Suprapubic skin (tissue), 4 donors: ENCODE data around the gene KNDC1. TPM values are rescaled to one million over a fixed set of nuclear protein-coding genes. Genes with fewer than 3 reads are reported as not detected.

ENCODE experiments used
- DNase-seq, 2 donors: peaks; one replicate each; pipeline ENCODE4 v3.0.0-alpha.2; 2019; ENCODE audit warnings: low spot score in 2 of 2
- H3K27ac ChIP-seq: fragments of 200-600 bp; sonication (generic); one replicate; pipeline ENCODE4 v1.5.1; 2019
- H3K27me3 ChIP-seq: fragments of 200-600 bp; sonication (generic); one replicate; pipeline ENCODE4 v1.5.1; 2019
- H3K36me3 ChIP-seq: fragments of 200-600 bp; sonication (generic); one replicate; pipeline ENCODE4 v1.5.1; 2019
- H3K4me1 ChIP-seq: fragments of 200-600 bp; sonication (generic); one replicate; pipeline ENCODE4 v1.5.1; 2019
- H3K4me3 ChIP-seq: fragments of 200-600 bp; sonication (generic); one replicate; pipeline ENCODE4 v1.5.1; 2019; ENCODE audit warnings: mild to moderate bottlenecking
- H3K9me3 ChIP-seq: fragments of 200-600 bp; sonication (generic); one replicate; pipeline ENCODE4 v1.5.1; 2019
- CTCF ChIP-seq, 2 donors: fragments of 200-600 bp in 1 of 2; fragments of 450-650 bp in 1 of 2; sonication (generic) in 1 of 2; IDR thresholded peaks; one replicate each; pipeline ENCODE4 v1.5.1; 2016 to 2019; ENCODE audit warnings: antibody characterized with exemption in 2 of 2, mild to moderate bottlenecking in 1 of 2, moderate library complexity in 1 of 2
- EP300 ChIP-seq: sonication (generic); formaldehyde crosslinking; IDR thresholded peaks from one replicate; pipeline ENCODE4 v1.6.1; 2017; ENCODE audit warnings: antibody characterized with exemption
- POLR2A ChIP-seq, 2 donors: fragments of 450-650 bp; IDR thresholded peaks; one replicate each; pipeline ENCODE4 v1.6.1; 2017; ENCODE audit warnings: antibody characterized with exemption in 2 of 2, mild to moderate bottlenecking in 2 of 2, moderate library complexity in 2 of 2
- POLR2AphosphoS5 ChIP-seq, 3 donors: sonication (generic); formaldehyde crosslinking; IDR thresholded peaks; one replicate each; pipeline ENCODE4 v1.6.1; 2017; ENCODE audit warnings: antibody characterized with exemption in 3 of 3
- WGBS: methylation state at CpG from one replicate; pipeline ENCODE4 v1.1.5; 2018; 5-methylcytosine and 5-hydroxymethylcytosine counted together
- total RNA-seq, 4 donors: library from RNA; depleted of rRNA; stranded (reverse); fragments of >200 nt; gene quantifications; one replicate each; pipeline ENCODE4 v1.1.0, GENCODE V29; 2016

Gene KNDC1
- total RNA-seq, 4 donors from 2014 or later: 0.08 to 2.5 (median 0.58) TPM

GRCh38 chr10:133162178-133162909, 2.3 kb downstream of the KNDC1 start:
- Histone ChIP-seq H3K4me1 (peaks cover 20% of the 10 kb centered on the region), H3K27me3 (peaks cover 77% of the 10 kb centered on the region), H3K9me3 (no peaks in the 10 kb centered on the region), H3K27ac (no peak overlapping the region), H3K36me3 (no peaks in the 10 kb centered on the region), H3K4me3 (no peak overlapping the region)
- WGBS: 82% methylated on average over 10 of the region's 22 CpGs
- TF ChIP-seq EP300 (no peak), POLR2AphosphoS5 (IDR thresholded peaks at IDR 0.05) (no peak), CTCF (IDR thresholded peaks at IDR 0.05) (no peak), POLR2A (IDR thresholded peaks at IDR 0.05) (no peak)
- no peak for DNase-seq

- DNase-seq: peak in 1 of 2 donors; percentile 70
- WGBS: 68% methylated on average over 18 of the region's 21 CpGs
- Histone ChIP-seq H3K4me1 (peaks cover 20% of the 10 kb centered on the region), H3K27ac (no peak overlapping the region), H3K4me3 (no peak overlapping the region), H3K36me3 (no peaks in the 10 kb centered on the region), H3K27me3 (peaks cover 72% of the 10 kb centered on the region), H3K9me3 (no peaks in the 10 kb centered on the region)
- TF ChIP-seq POLR2AphosphoS5 (IDR thresholded peaks at IDR 0.05): no peak
- TF ChIP-seq EP300: no peak
- no peak for TF ChIP-seq POLR2A (IDR thresholded peaks at IDR 0.05)
- no peak for TF ChIP-seq CTCF (IDR thresholded peaks at IDR 0.05)
These were observed 3.2 kb downstream of the KNDC1 start for GRCh38 chr10:133162910-133163856.

- 61% methylated on average over 13 of the region's 31 CpGs for WGBS
- Histone ChIP-seq H3K27me3 (peaks cover 64% of the 10 kb centered on the region), H3K9me3 (no peaks in the 10 kb centered on the region), H3K27ac (no peak overlapping the region), H3K4me1 (peaks cover 20% of the 10 kb centered on the region), H3K4me3 (no peak overlapping the region), H3K36me3 (no peaks in the 10 kb centered on the region)
- DNase-seq: peak in 1 of 2 donors; percentile 67
- no peak for TF ChIP-seq POLR2A (IDR thresholded peaks at IDR 0.05)
- no peak for TF ChIP-seq EP300
- TF ChIP-seq POLR2AphosphoS5 (IDR thresholded peaks at IDR 0.05): no peak
These were observed 4.1 kb downstream of the KNDC1 start for GRCh38 chr10:133163889-133164815.

GRCh38 chr10:133164816-133165555, 5.0 kb downstream of the KNDC1 start:
- Histone ChIP-seq H3K27ac (no peak overlapping the region), H3K4me3 (no peak overlapping the region), H3K9me3 (no peaks in the 10 kb centered on the region), H3K4me1 (peaks cover 14% of the 10 kb centered on the region), H3K27me3 (peaks cover 56% of the 10 kb centered on the region), H3K36me3 (no peaks in the 10 kb centered on the region)
- TF ChIP-seq EP300 (no peak), CTCF (IDR thresholded peaks at IDR 0.05) (no peak), POLR2A (IDR thresholded peaks at IDR 0.05) (no peak), POLR2AphosphoS5 (IDR thresholded peaks at IDR 0.05) (no peak)
- DNase-seq: peak in 1 of 2 donors; percentile 78
- 61% methylated on average over 13 of the region's 26 CpGs for WGBS
